Stimulated activated CD8-positive, alpha-beta memory T cell treated with anti-CD3 and anti-CD28 coated beads, Interleukin-7, amount 100 ng/mL, for 48 hours (primary cell): ENCODE results near the gene TTLL11.
"Not testable (repeated sequence)": the region's sequence is repeated elsewhere in the genome, so short reads cannot be mapped to it uniquely, and the experiment has no call there.

ENCODE experiments used
- DNase-seq, 2 donors: peaks; one replicate each; pipeline ENCODE4 v3.0.0-alpha.2; 2020; ENCODE audit warnings: low read depth in 1 of 2; ENCODE audit errors: extremely low read depth in 1 of 2

Gene TTLL11

GRCh38 chr9:122011818-122012498, 81.2 kb downstream of the TTLL11 start:
- no peak for DNase-seq

- DNase-seq = no peak
Measured at GRCh38 chr9:122008559-122008958, 84.5 kb downstream of the TTLL11 start.

DNA sequence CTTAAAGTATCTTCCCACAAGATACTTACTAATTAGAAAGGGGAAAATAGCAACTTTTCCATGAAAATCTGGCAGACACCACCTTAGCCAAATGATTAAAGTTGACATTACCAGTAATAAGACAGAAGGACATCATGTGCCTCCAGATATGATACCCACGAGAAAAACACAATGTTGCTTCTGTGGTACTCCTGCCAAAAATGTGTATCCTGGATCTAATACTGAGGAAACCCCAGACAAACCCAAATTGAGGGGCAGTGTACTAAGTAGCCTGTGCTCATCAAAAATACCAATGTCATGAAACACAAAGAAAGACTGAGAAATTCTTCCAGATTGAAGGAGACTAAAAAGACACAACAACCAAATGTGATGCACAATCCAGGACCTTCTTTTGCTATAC, 85.3 kb downstream of the TTLL11 start:
- no peak for DNase-seq

DNA sequence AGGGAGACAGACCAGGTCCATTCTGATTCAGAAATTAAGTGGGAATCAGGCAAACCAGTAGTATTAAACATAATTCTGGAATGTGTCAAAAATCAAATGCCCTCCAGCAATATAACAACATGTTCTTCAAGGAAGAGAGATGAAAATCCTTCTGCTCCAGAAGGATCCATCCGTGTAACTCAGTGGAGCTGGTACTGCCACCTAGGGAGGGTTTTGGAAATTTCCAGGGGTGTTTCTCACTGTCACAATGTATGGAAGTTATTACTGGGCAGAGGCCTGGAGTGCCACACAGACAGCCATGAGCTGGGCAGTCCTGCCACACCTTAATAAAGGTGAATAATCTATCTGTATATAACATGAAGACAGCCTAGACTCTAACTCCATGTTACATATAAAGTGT, 87.5 kb downstream of the TTLL11 start:
- no peak for DNase-seq

DNA sequence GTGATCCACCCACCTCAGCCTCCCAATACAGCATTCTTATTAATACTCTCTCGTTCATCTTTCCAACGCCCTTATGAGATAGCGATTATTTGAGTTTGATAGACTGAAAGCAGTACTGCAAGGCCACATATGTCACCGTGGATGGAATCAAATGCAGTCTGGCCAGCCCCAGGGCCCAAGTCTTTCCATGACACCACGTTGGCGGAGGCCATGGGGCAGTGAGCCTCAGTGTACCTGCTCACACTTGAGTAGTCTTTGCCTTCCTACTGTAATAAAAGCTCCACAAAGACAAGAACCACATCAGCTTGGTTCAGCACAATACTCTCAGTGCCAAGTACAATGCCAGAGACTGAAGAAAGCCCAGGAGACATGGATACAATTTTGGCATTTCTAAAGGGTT, 88.5 kb downstream of the TTLL11 start:
- no peak for DNase-seq

- DNase-seq = no peak
Measured at GRCh38 chr9:122001491-122002201, 91.5 kb downstream of the TTLL11 start.

DNA sequence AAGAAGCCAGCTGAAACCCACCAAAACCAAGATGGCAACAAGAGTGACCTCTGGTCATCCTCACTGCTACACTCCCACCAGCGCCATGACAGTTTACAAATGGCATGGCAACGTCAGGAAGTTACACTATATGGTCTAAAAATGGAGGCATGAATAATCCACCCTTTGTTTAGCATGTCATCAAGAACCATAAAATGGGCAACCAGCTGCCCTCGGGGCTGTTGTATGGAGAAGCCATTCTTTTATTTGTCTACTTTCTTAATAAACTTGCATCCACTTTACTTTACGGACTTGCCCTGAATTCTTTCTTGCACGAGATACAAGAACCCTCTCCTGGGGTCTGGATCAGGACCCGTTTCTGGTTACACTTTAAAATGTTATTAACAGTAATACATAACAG, 92.6 kb downstream of the TTLL11 start:
- not testable (repeated sequence) for DNase-seq

GRCh38 chr9:121999556-121999955, 93.6 kb downstream of the TTLL11 start:
- no peak for DNase-seq

DNA sequence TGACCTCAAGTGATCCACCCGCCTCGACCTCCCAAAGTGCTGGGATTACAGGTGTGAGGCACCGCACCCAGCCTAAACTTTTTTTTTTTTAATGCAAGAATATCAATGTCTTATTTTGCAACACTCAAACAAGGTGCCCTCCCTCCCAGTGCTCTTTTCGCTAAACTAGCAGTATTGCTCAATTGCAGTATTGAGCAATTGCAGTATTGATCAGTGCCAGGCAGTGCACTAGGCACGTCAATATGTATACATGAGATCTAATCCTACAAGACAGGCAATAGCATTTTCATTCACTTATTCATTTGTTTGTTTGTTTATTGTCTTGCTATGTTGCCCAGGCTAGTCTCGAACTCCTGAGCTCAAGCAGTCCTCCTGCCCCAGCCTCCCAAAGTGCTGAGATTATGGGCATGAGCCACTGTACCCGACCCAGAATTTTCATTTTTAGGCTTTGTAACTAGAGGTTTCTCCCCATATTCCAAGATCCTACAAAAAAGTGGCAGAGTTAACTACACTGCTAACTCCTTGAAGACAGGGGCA, 94.5 kb downstream of the TTLL11 start:
- no peak for DNase-seq

GRCh38 chr9:121997791-121998190, 95.3 kb downstream of the TTLL11 start:
- DNase-seq = no peak

DNA sequence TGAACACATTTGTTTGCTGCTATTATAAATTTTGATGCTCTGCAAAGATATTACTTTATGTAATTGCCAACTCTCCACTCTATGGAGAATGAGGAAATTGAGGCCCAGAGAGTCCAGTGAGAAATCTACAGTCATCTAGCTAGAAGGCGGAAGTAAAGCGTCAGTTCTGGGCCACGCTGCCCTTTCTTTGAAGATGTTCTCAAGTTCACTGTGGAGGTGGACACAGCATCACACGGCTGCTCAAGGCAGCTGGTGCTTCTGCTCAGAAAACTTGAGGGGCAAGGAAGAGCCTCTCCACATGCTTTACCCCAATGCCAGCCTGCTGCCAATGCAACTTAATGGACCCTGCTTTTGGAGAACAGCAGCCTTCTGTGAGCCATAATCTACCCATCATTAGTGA, 96.3 kb downstream of the TTLL11 start:
- DNase-seq = no peak

DNA sequence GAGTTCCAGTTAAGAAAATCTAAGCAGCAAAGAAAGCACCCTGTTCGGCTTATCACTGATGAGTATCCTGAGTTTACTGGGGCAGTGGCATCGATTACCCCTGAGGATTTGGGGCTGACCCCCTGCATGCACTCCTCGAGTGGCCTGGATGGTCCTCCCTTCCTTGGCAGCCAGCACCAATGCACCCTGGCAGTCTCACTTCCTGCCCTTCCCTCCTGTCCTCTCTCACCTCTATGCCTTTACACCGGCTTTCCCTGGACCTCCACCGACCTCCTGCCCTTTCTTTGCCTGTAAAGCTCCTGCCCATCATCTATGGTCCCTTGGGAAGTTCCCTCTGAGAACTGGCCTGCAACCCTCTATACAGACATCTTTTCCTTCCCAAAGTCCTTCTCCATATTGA, 97.1 kb downstream of the TTLL11 start:
- DNase-seq = no peak

DNA sequence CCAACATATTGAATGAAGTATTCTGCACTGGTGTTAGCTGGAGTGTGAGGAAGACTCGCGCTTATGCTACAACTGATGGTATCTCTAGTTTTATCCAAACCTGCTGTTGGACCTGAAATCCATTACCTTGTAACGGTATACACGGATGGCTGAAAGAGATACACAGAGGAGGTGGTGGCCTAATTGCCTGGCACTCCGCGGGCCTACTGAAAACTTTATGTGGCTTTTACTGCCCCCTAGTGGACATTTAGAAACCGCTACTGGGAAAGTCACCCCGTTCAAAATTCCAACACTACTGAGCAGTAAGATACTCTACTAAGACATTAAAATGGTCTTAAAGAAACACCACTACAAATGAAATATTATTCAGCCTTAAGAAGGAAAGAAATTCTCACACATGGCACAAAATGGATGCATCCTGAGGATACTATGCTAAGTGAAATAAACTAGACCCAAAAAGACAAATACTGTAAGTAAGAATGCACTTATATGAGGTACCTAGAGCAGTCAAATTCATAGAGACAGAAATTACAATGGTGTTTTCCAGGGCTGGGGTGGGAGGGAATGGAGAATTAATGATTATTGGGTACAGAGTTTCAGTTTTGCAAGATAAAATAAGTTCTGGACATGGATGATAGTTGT, 100.4 kb downstream of the TTLL11 start:
- peak; percentile 5 to 11 for DNase-seq

GRCh38 chr9:121991307-121991661, 101.8 kb downstream of the TTLL11 start:
- DNase-seq = no peak

GRCh38 chr9:121990600-121991306, 102.4 kb downstream of the TTLL11 start:
- no peak for DNase-seq

- DNase-seq = no peak
Measured at GRCh38 chr9:121989010-121989409, 104.1 kb downstream of the TTLL11 start.

DNA sequence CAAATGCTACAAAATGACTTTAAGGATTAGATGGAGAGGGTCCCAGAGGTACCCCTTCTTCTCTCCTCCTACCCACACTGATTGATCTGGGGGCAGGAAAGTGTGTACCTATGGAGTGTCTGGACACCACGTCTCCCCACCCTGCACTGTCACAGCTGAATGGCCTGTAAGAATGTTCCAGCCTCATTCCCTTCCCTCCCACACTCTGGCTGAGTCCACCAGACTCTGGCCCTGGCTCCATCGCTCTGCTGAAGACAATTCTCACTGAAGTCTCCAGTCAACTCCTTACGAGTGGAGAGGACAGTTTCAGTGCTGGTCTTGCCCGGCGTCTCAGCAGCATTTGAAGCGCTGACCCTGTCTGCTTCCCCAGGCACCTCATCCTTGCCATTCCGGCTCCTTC, 105.8 kb downstream of the TTLL11 start:
- no peak for DNase-seq

DNA sequence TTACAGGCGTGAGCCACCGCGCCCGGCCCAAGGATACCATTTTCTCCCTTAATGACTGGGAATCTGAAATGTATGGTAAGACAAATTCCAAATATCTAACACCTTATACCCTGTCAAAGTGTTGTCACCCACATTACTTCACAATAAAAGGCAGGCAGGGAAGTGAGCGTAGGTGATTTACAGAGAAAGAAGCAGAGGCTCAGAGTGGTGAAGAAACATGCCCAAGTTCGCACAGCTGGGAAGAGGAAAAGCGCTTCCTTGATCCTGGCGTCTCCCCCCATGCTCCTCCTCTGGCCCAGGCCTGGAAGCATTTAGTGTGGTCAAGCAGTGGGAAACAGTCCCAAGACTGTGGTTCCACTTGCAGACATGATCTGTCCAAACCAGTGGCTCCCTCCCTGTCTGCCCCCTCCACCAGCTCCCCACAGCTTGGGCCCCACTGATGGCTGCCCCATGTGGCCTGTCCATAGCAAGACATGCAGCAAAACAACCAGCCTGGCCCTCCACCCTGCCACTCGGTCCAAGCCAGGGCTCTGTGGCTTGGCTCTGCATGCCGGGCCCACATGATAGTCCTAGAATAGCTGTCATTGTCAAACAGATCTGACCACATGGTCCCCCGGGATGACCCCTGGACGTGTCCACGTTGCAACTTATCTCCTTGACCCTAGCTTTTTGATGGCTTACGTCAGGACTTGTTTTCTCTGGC, 107.2 kb downstream of the TTLL11 start:
- DNase-seq = no peak

- no peak for DNase-seq
Measured at GRCh38 chr9:121984726-121985402, 108.2 kb downstream of the TTLL11 start.

GRCh38 chr9:121983736-121984135, 109.4 kb downstream of the TTLL11 start:
- DNase-seq = no peak
